HG03139 (cell line): Measurements from ENCODE around the gene ITGAD.
"Not testable (repeated sequence)": the region's sequence is repeated elsewhere in the genome, so short reads cannot be mapped to it uniquely, and the experiment has no call there.

Source experiments
- ATAC-seq: cut with Tn5 transposase; IDR thresholded peaks from one replicate; pipeline ENCODE4 v1.9.1; 2021; ENCODE audit not compliant: unreplicated experiment

The ITGAD gene

GRCh38 chr16:31403590-31404352 is 10.6 kb downstream of the ITGAD start:
- no peak for ATAC-seq

GRCh38 chr16:31404353-31405064 is 11.4 kb downstream of the ITGAD start:
- ATAC-seq, result no peak

DNA sequence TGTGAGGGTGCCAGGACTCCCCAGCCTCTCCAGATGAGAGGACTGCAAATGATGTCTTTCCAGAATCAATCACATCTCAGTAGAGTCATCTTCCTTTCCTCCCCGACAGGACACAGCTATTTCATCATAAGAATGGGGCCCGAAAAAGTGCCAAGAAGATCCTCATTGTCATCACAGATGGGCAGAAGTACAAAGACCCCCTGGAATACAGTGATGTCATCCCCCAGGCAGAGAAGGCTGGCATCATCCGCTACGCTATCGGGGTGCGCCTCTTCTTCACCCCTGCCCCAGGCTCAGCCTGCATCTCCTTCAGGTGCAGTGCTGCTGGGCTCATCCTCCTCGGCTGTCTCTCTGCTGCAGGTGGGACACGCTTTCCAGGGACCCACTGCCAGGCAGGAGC is 14.3 kb downstream of the ITGAD start:
- no peak for ATAC-seq

- no peak for ATAC-seq
Observed at GRCh38 chr16:31409433-31409832, 16.3 kb downstream of the ITGAD start.

DNA sequence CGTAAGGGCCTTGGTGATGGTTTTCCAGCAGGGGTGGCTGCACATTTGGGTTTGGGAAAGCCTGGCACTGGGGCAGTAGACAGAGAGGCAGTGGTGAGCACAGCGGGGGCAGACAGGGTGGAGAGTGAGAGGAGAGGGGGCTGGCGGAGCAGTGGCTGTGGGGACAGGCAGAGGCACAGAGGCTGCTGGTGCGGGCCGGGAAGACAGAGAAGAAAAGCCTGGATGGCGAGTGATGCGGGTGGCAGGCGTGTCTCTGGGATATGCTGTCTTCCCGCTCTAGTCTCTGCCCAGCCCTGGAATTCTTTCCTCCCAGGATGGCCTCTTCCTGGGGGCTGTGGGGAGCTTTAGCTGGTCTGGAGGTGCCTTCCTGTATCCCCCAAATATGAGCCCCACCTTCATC is 16.9 kb downstream of the ITGAD start:
- no peak for ATAC-seq

GRCh38 chr16:31411024-31411844 is 18.1 kb downstream of the ITGAD start:
- no peak for ATAC-seq

- no peak for ATAC-seq
Observed at GRCh38 chr16:31412750-31413149, 19.6 kb downstream of the ITGAD start.

DNA sequence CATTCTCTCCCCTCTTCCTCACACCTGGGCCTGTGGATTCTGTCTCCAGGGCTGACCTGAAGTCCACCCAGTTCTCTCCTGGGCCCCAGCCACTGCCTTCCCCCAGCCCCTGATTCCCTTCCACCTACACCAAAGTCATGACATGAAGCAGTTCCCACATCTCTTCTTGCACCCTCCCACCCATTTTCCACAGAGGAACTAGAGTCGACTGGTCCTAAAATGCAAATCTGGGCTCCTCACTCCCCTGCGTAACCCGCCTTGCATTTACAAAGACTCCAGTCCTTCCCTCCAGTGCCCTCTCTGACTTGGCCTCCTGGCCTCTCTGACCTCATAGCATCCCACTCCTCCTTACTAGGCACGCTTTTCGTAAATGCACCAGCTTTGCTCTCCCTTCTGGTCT is 20.2 kb downstream of the ITGAD start:
- ATAC-seq, result no peak

GRCh38 chr16:31413943-31414342 is 20.8 kb downstream of the ITGAD start:
- no peak for ATAC-seq

DNA sequence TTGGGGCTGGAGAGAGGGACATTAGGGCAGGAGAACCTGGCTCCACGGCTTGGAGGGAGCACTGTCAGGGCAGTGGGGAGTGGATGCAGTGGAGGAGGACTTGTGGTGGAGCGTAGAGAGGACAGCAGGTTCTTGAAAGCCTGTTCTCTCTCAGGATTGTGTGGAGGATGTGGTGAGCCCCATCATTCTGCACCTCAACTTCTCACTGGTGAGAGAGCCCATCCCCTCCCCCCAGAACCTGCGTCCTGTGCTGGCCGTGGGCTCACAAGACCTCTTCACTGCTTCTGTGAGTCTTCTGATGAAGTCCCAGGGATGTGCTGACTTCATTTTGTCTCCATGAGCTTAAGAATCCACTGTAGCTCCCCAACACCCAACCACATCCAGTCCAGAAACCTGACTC is 21.6 kb downstream of the ITGAD start:
- no peak for ATAC-seq

DNA sequence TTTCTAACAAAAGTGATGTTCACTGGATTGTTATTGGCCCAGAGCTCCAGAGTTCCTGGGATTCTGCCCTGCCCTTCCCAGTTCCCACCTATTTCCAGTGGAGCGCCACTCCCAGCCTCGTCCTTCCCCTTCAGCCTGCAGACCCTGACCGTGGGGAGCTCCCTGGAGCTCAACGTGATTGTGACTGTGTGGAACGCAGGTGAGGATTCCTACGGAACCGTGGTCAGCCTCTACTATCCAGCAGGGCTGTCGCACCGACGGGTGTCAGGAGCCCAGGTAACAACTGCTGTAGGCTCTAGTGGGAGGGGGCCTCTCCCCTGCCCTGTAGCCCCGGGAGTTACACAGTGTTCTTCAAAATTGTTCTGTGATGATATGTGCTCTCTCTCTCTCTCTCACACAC is 23.2 kb downstream of the ITGAD start:
- no peak for ATAC-seq

DNA sequence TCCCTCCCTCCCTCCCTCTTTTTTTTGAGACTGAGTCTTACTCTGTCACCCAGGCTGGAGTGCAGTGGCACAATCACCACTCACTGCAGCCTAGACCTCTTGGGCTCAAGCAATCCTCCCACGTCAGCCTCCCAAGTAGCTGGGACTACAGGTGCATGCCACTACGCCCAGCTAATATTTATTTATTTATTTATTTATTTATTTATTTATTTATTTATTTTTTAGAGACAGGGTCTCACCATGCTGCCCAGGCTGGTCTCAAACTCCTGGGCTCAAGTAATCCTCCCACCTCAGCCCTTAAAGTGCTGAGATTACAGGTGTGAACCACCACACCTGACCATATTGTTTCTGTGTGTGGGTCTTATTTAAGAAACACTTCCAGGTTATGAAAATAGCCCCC is 23.9 kb downstream of the ITGAD start:
- not testable (repeated sequence) for ATAC-seq

- ATAC-seq, result no peak
Observed at GRCh38 chr16:31417916-31418315, 24.8 kb downstream of the ITGAD start.

GRCh38 chr16:31420037-31420436 is 26.9 kb downstream of the ITGAD start:
- ATAC-seq, result no peak

DNA sequence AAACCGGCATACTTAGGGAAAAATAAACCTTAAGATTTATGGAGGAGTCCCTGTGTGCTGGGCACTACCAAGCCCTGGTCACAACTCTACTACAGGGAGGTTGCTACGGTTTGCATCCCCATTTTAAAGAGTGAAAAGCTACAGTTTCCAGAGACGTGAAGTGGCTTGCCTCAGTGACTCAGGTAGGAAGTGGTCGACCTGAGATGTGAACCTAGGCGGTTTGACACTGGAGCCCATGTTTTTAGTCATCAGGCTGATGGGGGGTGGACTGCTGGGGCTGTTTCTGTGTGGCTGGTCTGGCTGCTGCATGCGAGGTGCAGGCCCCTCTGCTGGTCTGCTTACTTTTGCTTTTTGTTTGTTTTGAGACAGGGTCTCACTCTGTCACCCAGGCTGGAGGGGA is 28.5 kb downstream of the ITGAD start:
- ATAC-seq, result no peak

DNA sequence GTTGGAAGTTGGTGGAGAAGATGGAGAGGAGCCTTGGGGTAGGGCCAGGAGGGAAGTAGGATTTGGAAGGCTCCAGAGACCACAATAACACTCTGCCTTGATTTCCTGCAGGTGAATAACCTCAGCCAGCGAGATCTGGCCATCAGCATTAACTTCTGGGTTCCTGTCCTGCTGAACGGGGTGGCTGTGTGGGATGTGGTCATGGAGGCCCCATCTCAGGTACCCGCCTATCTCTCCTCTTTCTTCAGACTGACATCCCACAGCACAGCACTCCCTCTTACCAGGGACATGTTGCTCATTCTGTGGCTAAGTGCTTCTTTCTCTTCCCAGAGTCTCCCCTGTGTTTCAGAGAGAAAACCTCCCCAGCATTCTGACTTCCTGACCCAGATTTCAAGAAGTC is 30.1 kb downstream of the ITGAD start:
- no peak for ATAC-seq

DNA sequence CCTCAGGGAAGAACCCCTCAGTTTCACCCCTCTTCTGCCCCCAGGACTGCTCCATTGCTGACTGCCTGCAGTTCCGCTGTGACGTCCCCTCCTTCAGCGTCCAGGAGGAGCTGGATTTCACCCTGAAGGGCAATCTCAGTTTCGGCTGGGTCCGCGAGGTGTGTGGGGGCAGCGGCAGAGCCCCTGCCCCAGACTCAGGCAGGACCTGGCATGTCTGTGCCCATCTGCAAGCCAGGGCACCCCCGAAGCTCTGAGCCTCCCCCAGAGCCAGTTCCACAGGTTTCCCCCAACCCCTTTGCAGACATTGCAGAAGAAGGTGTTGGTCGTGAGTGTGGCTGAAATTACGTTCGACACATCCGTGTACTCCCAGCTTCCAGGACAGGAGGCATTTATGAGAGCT is 30.7 kb downstream of the ITGAD start:
- no peak for ATAC-seq

DNA sequence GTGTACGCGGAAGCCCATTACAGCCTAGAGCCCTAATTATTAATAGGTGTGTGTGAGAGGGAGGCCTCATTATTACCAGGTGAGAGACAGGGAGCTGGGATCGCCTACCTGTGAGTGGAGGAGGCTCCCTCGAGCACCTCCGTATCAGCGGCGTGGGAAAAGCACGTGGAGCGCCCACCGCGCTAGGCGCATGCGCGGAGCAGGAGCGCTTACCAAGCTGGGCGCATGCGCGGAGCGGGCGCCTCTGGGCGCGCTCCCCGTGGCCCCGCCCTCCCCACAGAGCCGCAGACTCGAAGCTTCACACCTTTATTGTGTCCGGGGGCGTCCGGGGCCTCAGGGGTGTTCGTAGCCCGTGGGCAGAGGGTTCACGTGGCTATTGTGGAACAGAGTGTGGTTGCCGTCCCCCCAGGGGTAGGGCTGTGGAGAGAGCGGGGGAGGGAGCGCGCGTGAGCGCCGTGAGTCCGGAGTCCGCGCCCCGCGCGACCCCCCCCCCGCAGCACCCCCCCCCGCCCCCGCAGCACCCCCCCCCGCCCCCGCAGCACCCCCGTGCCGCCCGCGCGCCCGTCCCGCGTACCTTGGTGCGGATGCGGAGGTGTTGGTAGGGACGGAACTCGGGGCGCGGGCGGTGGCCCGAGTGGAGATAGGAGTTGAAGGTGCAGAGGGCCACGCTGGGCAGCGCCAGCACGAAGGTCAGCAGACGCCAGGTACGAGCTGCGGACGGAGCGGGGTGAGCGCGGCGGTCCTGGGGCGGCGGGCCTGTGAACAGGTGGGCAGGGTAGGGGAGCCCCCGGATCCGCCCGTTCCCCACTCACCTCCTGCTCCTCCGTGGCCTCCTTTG is 34.5 kb downstream of the ITGAD start:
- no peak for ATAC-seq

GRCh38 chr16:31428279-31428597 is 35.1 kb downstream of the ITGAD start, which contains the start of gene COX6A2:
COX6A2 (minus strand) TSS chr16:31428360; CDS start chr16:31428325, 35 bp downstream.
- no peak for ATAC-seq

DNA sequence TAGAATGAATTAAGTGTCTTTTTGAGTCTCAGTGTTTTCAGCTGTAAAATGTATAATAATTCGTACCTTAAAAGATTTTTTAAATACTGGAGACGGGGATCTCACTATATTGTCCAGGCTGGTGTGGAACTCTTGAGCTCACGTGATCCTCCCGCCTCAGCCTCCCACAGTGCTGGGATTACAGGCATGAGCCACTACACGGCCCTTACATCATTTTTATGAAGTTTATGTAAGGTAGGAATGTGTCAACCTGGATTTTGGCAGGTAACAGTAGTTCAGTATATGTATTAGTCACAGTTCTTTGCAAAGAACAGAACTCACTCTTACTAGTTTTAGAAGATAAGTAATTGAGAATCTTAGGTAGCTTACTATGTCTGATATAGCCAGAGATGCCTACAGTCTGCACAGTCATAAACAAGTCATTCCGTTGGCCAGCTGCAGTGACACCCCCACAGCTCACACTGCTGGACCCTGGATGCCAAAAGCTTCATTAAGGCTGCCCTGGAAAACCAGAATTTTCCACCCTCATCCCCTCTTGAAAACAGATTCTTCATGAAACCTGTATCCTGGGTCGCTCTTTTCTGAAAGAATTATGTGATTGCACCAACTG is 35.6 kb downstream of the ITGAD start:
- ATAC-seq, result no peak

- ATAC-seq, result no peak
Observed at GRCh38 chr16:31429314-31429713, 36.2 kb downstream of the ITGAD start.
